Panc1 (cell line): ENCODE results near the gene RAP1GAP.

ENCODE experiments used
- POLR2AphosphoS5 ChIP-seq: IDR thresholded peaks from 2 replicates; pipeline ENCODE4 v1.6.1; 2012; ENCODE audit warnings: mild to moderate bottlenecking, low read depth, low read length, moderate library complexity
- TF ChIP-seq, protein P1 (sequence below), 2 experiments: IDR thresholded peaks; 2 replicates each; pipeline ENCODE4 v1.6.1; 2011 to 2012; ENCODE audit warnings: low read depth in 2 of 2, control low read depth in 1 of 2, low read length in 1 of 2, mild to moderate bottlenecking in 1 of 2, moderate library complexity in 1 of 2; ENCODE audit not compliant: insufficient read depth in 1 of 2

DNA sequence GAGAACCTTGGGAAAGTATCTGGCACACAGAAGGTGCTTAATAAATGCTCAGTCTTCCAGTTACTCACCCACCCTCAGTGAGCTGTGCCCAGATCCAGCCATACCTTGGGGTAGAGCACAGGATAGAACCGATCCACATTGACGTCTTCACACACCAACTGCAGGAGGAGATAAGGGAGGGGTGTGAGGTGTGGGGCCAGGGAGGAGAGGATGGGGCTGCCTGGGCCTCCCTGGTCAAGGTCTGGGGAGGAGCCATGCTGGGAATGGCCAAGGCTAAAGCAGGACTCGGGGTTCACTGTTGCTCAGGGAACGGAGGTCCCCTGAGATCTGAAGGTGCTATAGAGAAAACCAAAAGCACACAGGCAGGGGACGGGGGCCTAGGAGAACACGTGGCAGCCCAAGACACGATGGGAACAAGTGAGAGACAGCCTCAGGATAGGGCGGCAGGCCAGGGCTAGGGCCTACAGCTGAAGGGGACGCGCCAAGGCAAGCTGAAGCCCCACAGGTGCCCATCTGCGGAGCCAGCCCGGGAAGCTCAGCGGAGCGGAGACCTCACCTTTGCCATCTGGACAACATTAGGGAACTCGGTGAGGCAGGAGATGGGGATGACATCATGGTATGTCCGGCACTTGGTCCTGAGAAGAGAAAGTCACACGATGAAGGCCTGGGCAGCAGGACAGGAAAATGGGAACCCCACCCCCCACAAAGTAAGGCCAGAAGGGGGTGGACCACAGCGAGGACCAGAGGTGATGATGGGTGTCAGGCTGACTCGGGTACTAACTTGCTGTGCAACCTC is 55.9 kb downstream of the RAP1GAP start:
- TF ChIP-seq, protein P1, sequence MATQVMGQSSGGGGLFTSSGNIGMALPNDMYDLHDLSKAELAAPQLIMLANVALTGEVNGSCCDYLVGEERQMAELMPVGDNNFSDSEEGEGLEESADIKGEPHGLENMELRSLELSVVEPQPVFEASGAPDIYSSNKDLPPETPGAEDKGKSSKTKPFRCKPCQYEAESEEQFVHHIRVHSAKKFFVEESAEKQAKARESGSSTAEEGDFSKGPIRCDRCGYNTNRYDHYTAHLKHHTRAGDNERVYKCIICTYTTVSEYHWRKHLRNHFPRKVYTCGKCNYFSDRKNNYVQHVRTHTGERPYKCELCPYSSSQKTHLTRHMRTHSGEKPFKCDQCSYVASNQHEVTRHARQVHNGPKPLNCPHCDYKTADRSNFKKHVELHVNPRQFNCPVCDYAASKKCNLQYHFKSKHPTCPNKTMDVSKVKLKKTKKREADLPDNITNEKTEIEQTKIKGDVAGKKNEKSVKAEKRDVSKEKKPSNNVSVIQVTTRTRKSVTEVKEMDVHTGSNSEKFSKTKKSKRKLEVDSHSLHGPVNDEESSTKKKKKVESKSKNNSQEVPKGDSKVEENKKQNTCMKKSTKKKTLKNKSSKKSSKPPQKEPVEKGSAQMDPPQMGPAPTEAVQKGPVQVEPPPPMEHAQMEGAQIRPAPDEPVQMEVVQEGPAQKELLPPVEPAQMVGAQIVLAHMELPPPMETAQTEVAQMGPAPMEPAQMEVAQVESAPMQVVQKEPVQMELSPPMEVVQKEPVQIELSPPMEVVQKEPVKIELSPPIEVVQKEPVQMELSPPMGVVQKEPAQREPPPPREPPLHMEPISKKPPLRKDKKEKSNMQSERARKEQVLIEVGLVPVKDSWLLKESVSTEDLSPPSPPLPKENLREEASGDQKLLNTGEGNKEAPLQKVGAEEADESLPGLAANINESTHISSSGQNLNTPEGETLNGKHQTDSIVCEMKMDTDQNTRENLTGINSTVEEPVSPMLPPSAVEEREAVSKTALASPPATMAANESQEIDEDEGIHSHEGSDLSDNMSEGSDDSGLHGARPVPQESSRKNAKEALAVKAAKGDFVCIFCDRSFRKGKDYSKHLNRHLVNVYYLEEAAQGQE (IDR thresholded peaks at IDR 0.05; ENCODE audit: insufficient read depth in 1 of 2, low read depth in 2 of 2, low read length in 1 of 2), result no peak
- no peak for TF ChIP-seq POLR2AphosphoS5
